Stimulated activated CD4-positive, alpha-beta T cell treated with anti-CD3 and anti-CD28 coated beads, Interleukin-12 subunit alpha, Interleukin-12 subunit beta, amount 100 ng/mL, for 48 hours (primary cell): ENCODE results near the gene GPR34.
"Not testable (repeated sequence)": the region's sequence is repeated elsewhere in the genome, so short reads cannot be mapped to it uniquely, and the experiment has no call there.

Experiments used
- DNase-seq, 3 donors: peaks; one replicate each; pipeline ENCODE4 v3.0.0-alpha.2; 2020; ENCODE audit warnings: low read depth in 2 of 3, low spot score in 1 of 3

GPR34 gene

GRCh38 chrX:41688835-41689234 is at the start of gene GPR34:
TSS of gene GPR34 (plus strand) at chrX:41688973. CDS start at chrX:41695634, 6,661 bp downstream.
- DNase-seq: no peak

- not testable (repeated sequence) for DNase-seq
Observed at GRCh38 chrX:41646201-41646600, 42.6 kb upstream of the GPR34 start.

GRCh38 chrX:41653125-41653524 is 35.6 kb upstream of the GPR34 start:
- no peak for DNase-seq

GRCh38 chrX:41655101-41655500 is 33.7 kb upstream of the GPR34 start:
- DNase-seq: no peak

- no peak for DNase-seq
Observed at GRCh38 chrX:41655631-41656030, 33.1 kb upstream of the GPR34 start.

GRCh38 chrX:41661366-41662095 is 27.2 kb upstream of the GPR34 start:
- DNase-seq: no peak

GRCh38 chrX:41664375-41664901 is 24.3 kb upstream of the GPR34 start:
- DNase-seq: no peak

GRCh38 chrX:41664908-41665307 is 23.9 kb upstream of the GPR34 start:
- no peak for DNase-seq

- no peak for DNase-seq
Observed at GRCh38 chrX:41665686-41666085, 23.1 kb upstream of the GPR34 start.

- DNase-seq: no peak
Observed at GRCh38 chrX:41666251-41666650, 22.5 kb upstream of the GPR34 start.

- no peak for DNase-seq
Observed at GRCh38 chrX:41667631-41668030, 21.1 kb upstream of the GPR34 start.

- no peak for DNase-seq
Observed at GRCh38 chrX:41670112-41670511, 18.7 kb upstream of the GPR34 start.

GRCh38 chrX:41671082-41671481 is 17.7 kb upstream of the GPR34 start:
- no peak for DNase-seq

GRCh38 chrX:41672643-41673042 is 16.1 kb upstream of the GPR34 start:
- no peak for DNase-seq

- DNase-seq: not testable (repeated sequence)
Observed at GRCh38 chrX:41676361-41676760, 12.4 kb upstream of the GPR34 start.

- no peak for DNase-seq
Observed at GRCh38 chrX:41677183-41678060, 11.4 kb upstream of the GPR34 start.

- DNase-seq: no peak
Observed at GRCh38 chrX:41684138-41684537, 4.6 kb upstream of the GPR34 start.

- no peak for DNase-seq
Observed at GRCh38 chrX:41684940-41685339, 3.8 kb upstream of the GPR34 start.

GRCh38 chrX:41686788-41687187 is 2.0 kb upstream of the GPR34 start:
- no peak for DNase-seq

- no peak for DNase-seq
Observed at GRCh38 chrX:41688156-41688555, 617 bp upstream of the GPR34 start.

GRCh38 chrX:41689711-41690110 is 938 bp downstream of the GPR34 start:
- DNase-seq: no peak

- DNase-seq: no peak
Observed at GRCh38 chrX:41692162-41692749, 3.5 kb downstream of the GPR34 start.
